G401 (cell line): ENCODE measurements around the gene RASGRF2. TPM values are rescaled to one million over a fixed set of nuclear protein-coding genes. Genes with fewer than 3 reads are reported as not detected.

ENCODE experiments used
- DNase-seq: peaks from one replicate; pipeline ENCODE4 v3.0.0-alpha.2; 2015; ENCODE audit warnings: low spot score
- in situ Hi-C: cut with HindIII; loops from 2 replicates; pipeline ENCODE4 v1.10.0; 2016; ENCODE audit warnings: low sequenced_read_pairs, mixed read lengths
- total RNA-seq: library from RNA; depleted of rRNA; stranded (reverse); fragments of >200 nt; shearing (Covaris generic); gene quantifications from 2 replicates; pipeline ENCODE4 v1.2.3, GENCODE V29; 2014

Gene RASGRF2
- total RNA-seq, 1 experiment from 2014 or later: not detected

- in situ Hi-C loops: no loop called here
- no peak for DNase-seq
Observed at GRCh38 chr5:80937584-80938356, 22.4 kb upstream of the RASGRF2 start.

GRCh38 chr5:80941496-80941895, 18.7 kb upstream of the RASGRF2 start:
- no peak for DNase-seq
- in situ Hi-C loops: no loop called here

- no peak for DNase-seq
Observed at GRCh38 chr5:80951366-80951765, 8.8 kb upstream of the RASGRF2 start.

GRCh38 chr5:80953587-80953986, 6.6 kb upstream of the RASGRF2 start:
- in situ Hi-C loops: no loop called here
- DNase-seq: no peak

More at GRCh38 chr5:80951366-80951765, 8.8 kb upstream of the RASGRF2 start:
- in situ Hi-C loops: no loop called here

GRCh38 chr5:80955082-80955590, 5.0 kb upstream of the RASGRF2 start:
- no peak for DNase-seq
- in situ Hi-C loops: no loop called here

- DNase-seq: no peak
- in situ Hi-C loops: no loop called here
Observed at GRCh38 chr5:80956272-80956671, 3.9 kb upstream of the RASGRF2 start.

GRCh38 chr5:80957031-80957761, 3.0 kb upstream of the RASGRF2 start:
- DNase-seq: no peak
- in situ Hi-C loops: no loop called here

GRCh38 chr5:80958616-80959015, 1.5 kb upstream of the RASGRF2 start:
- DNase-seq: no peak
- in situ Hi-C loops: no loop called here

- in situ Hi-C loops: no loop called here
- DNase-seq: no peak
Observed at GRCh38 chr5:80959138-80959537, 1.0 kb upstream of the RASGRF2 start.

- no peak for DNase-seq
- in situ Hi-C loops: no loop called here
Observed at GRCh38 chr5:80960531-80961375, 590 bp downstream of the RASGRF2 start.

- in situ Hi-C loops: no loop called here
- no peak for DNase-seq
Observed at GRCh38 chr5:80961376-80962281, 1.5 kb downstream of the RASGRF2 start.

GRCh38 chr5:80962630-80963520, 2.7 kb downstream of the RASGRF2 start:
- DNase-seq: no peak
- in situ Hi-C loops: no loop called here

- in situ Hi-C loops: no loop called here
- DNase-seq: no peak
Observed at GRCh38 chr5:80963521-80963895, 3.3 kb downstream of the RASGRF2 start.

- DNase-seq: no peak
- in situ Hi-C loops: no loop called here
Observed at GRCh38 chr5:80963966-80964481, 3.9 kb downstream of the RASGRF2 start.

GRCh38 chr5:80964491-80964890, 4.3 kb downstream of the RASGRF2 start:
- no peak for DNase-seq
- in situ Hi-C loops: no loop called here

GRCh38 chr5:80964919-80965318, 4.8 kb downstream of the RASGRF2 start:
- no peak for DNase-seq

GRCh38 chr5:80967500-80968181, 7.5 kb downstream of the RASGRF2 start:
- in situ Hi-C loops: no loop called here
- DNase-seq: no peak

More at GRCh38 chr5:80964919-80965318, 4.8 kb downstream of the RASGRF2 start:
- in situ Hi-C loops: no loop called here
